Measurements from ENCODE around the gene POU2AF3.

DNA sequence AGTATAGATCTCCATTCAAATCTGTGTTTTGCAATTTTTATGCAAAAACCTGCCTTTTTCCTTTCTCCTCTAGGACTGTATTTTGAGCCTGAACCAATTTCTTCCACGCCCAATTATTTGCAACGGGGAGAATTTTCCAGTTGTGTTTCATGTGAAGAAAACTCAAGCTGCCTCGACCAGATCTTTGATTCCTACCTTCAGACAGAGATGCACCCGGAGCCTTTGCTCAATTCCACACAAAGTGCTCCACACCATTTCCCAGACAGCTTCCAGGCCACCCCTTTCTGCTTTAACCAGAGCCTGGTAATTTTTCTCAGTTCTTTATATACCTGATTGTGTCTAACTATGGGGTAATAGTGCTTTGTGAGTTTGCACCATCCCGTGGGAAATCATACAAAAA, 8.0 kb downstream of the POU2AF3 start:
- TF ChIP-seq CTCF (IDR thresholded peaks at IDR 0.05 in 4 of 5, conservative IDR thresholded peaks at IDR 0.05 in 1 of 5): no peak
- TF ChIP-seq POLR2A (IDR thresholded peaks at IDR 0.05): no peak

All from gastrocnemius medialis (tissue), 4 donors.